CD4-positive, alpha-beta T cell treated with Interleukin-4 for 4 hours (primary cell): Measurements from ENCODE around the gene GRB2.
A peak's percentile ranks its signal among the peaks of the same experiment; 100 is the strongest.
"Not testable (repeated sequence)": the region's sequence is repeated elsewhere in the genome, so short reads cannot be mapped to it uniquely, and the experiment has no call there.

Experiments
- DNase-seq: peaks from one replicate; pipeline ENCODE4 v3.0.0-alpha.2; 2020

GRB2 gene

GRCh38 chr17:75405365-75406221, at the start of gene GRB2:
Gene GRB2, minus strand, starts transcription at chr17:75405678. Its CDS starts 12,050 bp downstream, at chr17:75393628.
- peak; percentile 98 for DNase-seq

GRCh38 chr17:75454672-75455071, 49.2 kb upstream of the GRB2 start:
- not testable (repeated sequence) for DNase-seq

- no peak for DNase-seq
Observed at GRCh38 chr17:75454193-75454592, 48.7 kb upstream of the GRB2 start.

GRCh38 chr17:75450270-75450669, 44.8 kb upstream of the GRB2 start:
- DNase-seq = no peak

GRCh38 chr17:75447951-75448856, 42.7 kb upstream of the GRB2 start:
- no peak for DNase-seq

GRCh38 chr17:75445896-75446295, 40.4 kb upstream of the GRB2 start:
- not testable (repeated sequence) for DNase-seq

- no peak for DNase-seq
Observed at GRCh38 chr17:75445296-75445695, 39.8 kb upstream of the GRB2 start.

- DNase-seq = no peak
Observed at GRCh38 chr17:75442168-75443103, 37.0 kb upstream of the GRB2 start.

- no peak for DNase-seq
Observed at GRCh38 chr17:75440738-75441448, 35.4 kb upstream of the GRB2 start.

GRCh38 chr17:75439287-75439686, 33.8 kb upstream of the GRB2 start:
- no peak for DNase-seq

GRCh38 chr17:75437404-75437803, 31.9 kb upstream of the GRB2 start:
- DNase-seq = not testable (repeated sequence)

- not testable (repeated sequence) for DNase-seq
Observed at GRCh38 chr17:75434433-75434832, 29.0 kb upstream of the GRB2 start.

- no peak for DNase-seq
Observed at GRCh38 chr17:75433218-75433783, 27.8 kb upstream of the GRB2 start.

- DNase-seq = no peak
Observed at GRCh38 chr17:75430159-75430974, 24.9 kb upstream of the GRB2 start.

GRCh38 chr17:75428543-75429469, 23.3 kb upstream of the GRB2 start:
- DNase-seq = no peak

- DNase-seq = no peak
Observed at GRCh38 chr17:75418531-75418930, 13.1 kb upstream of the GRB2 start.

- no peak for DNase-seq
Observed at GRCh38 chr17:75417054-75417580, 11.6 kb upstream of the GRB2 start.

- no peak for DNase-seq
Observed at GRCh38 chr17:75416006-75416405, 10.5 kb upstream of the GRB2 start.

GRCh38 chr17:75414488-75414887, 9.0 kb upstream of the GRB2 start:
- no peak for DNase-seq
